ENCODE measurements around the gene STX18. TPM values are rescaled to one million over a fixed set of nuclear protein-coding genes. Genes with fewer than 3 reads are reported as not detected.
"Not testable (repeated sequence)": the region's sequence is repeated elsewhere in the genome, so short reads cannot be mapped to it uniquely, and the experiment has no call there.

The STX18 gene
- total RNA-seq, 6 experiments from 2014 or later, result 11.7 to 18.4 (median 15.8) TPM

DNA sequence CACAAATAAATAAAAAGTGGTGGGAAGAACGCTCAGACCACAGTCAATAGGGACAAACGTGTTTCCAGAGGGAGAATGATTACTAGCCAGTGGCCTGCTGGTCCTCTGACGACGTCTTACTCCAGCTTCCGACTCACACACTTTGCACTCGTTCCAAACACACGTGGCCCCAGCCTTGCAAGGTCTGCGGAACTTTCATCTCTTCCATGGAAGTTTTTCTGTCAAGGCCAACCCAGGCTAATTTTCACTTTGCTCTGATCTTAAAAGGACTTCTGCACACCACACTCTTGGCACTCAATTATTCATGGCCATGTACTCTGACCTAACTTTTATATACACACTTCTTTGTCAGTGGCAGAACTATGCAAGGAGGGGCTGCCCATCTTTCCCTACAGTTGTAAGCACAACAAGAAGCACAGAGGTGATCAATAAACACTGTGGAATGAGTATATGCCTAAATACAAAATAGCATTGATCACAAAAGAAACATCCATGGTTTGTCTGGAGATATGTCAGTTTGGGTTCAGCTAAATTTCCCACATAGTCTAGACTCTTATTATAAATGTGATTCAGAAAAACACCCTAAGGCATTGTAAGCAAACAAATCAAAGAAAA, 69.4 kb downstream of the STX18 start:
- H3K4me1 ChIP-seq, result no peaks in the 10 kb centered on the region
- H3K27me3 ChIP-seq, result no peaks in the 10 kb centered on the region
- WGBS (ENCODE audit: insufficient coverage, low coverage, low lambda C conversion rate, missing lambda C conversion rate), result 96% methylated on average over 8 of the region's 8 CpGs
- DNase-seq (no peak), ATAC-seq (no peak)
- intact Hi-C loops (cut with DNase I), result no loop called here
- TF ChIP-seq, protein P1, sequence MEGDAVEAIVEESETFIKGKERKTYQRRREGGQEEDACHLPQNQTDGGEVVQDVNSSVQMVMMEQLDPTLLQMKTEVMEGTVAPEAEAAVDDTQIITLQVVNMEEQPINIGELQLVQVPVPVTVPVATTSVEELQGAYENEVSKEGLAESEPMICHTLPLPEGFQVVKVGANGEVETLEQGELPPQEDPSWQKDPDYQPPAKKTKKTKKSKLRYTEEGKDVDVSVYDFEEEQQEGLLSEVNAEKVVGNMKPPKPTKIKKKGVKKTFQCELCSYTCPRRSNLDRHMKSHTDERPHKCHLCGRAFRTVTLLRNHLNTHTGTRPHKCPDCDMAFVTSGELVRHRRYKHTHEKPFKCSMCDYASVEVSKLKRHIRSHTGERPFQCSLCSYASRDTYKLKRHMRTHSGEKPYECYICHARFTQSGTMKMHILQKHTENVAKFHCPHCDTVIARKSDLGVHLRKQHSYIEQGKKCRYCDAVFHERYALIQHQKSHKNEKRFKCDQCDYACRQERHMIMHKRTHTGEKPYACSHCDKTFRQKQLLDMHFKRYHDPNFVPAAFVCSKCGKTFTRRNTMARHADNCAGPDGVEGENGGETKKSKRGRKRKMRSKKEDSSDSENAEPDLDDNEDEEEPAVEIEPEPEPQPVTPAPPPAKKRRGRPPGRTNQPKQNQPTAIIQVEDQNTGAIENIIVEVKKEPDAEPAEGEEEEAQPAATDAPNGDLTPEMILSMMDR (IDR thresholded peaks at IDR 0.05), result no peak
- TF ChIP-seq POLR2A (IDR thresholded peaks at IDR 0.05), result no peak
- no peaks in the 10 kb centered on the region for H3K9me3 ChIP-seq
- H3K36me3 ChIP-seq, result peaks cover 0 to 4% (median 0%) of the 10 kb centered on the region in 4 donors
- H3K27ac ChIP-seq, result no peak overlapping the region
- H3K4me3 ChIP-seq, result no peak overlapping the region

DNA sequence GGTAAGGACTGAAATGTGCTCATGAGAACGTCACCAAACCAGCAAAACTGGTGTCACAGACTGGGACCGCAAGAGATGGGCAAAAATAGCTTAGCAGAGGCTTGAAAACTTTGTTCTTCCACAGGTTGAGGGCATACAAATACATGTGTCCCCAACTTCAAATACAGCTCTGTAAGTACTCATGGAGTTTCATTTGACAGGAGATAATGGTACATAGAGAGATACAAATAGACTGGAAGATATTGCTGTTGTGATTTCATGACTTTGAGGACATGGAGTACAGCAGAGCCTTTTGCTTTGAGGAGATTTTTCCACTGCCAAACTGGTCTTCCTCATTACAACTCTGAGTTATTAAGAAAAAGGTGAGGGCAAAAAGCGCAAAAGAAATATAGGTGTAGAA, 70.7 kb downstream of the STX18 start:
- DNase-seq (no peak), ATAC-seq (no peak)
- Histone ChIP-seq H3K27me3 (no peaks in the 10 kb centered on the region), H3K27ac (no peak overlapping the region), H3K9me3 (no peaks in the 10 kb centered on the region), H3K36me3 (peaks cover 0 to 4% (median under 1%) of the 10 kb centered on the region in 4 donors), H3K4me1 (no peaks in the 10 kb centered on the region), H3K4me3 (no peak overlapping the region)
- TF ChIP-seq POLR2A (IDR thresholded peaks at IDR 0.05), result no peak
- 90% methylated on average over 3 of the region's 3 CpGs for WGBS (ENCODE audit: insufficient coverage, low coverage, low lambda C conversion rate, missing lambda C conversion rate)
- intact Hi-C loops (cut with DNase I), result no loop called here

DNA sequence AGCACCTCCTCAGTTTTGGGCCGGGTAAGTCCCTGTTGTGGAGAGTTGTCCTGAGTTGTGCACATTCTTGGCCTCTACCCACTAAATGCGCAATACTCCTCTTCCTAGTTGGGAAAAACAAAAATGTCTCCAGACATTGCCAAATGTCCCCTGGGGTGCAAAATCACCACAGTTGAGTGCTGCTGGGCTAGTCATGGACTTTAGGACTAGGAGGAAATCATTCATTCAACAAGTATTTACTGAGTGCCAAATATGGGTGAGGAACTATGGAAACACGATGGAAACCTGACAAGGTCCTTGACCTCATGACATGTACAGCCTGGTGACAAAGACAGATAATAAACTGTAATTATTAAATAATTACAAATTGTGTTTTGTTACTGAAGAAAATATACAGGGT, 71.6 kb downstream of the STX18 start:
- H3K4me3 ChIP-seq, result no peak overlapping the region
- WGBS (ENCODE audit: insufficient coverage, low coverage, low lambda C conversion rate, missing lambda C conversion rate), result 74% methylated on average over 2 of the region's 3 CpGs
- TF ChIP-seq POLR2A (IDR thresholded peaks at IDR 0.05), result no peak
- TF ChIP-seq, protein P1 (IDR thresholded peaks at IDR 0.05), result no peak
- H3K9me3 ChIP-seq, result no peaks in the 10 kb centered on the region
- ATAC-seq (no peak), DNase-seq (no peak)
- no peak overlapping the region for H3K27ac ChIP-seq
- intact Hi-C loops (cut with DNase I), result no loop called here
- H3K36me3 ChIP-seq, result peaks cover 0 to 4% (median 3%) of the 10 kb centered on the region in 4 donors
- H3K4me1 ChIP-seq, result no peaks in the 10 kb centered on the region
- H3K27me3 ChIP-seq, result no peaks in the 10 kb centered on the region

- H3K36me3 ChIP-seq, result not testable (repeated sequence)
Observed at GRCh38 chr4:4465238-4465637, 76.6 kb downstream of the STX18 start.

GRCh38 chr4:4462970-4463369, 78.9 kb downstream of the STX18 start:
- peaks cover 0 to 22% (median 7%) of the 10 kb centered on the region in 4 donors for H3K4me1 ChIP-seq
- no peak overlapping the region for H3K27ac ChIP-seq
- H3K27me3 ChIP-seq, result no peaks in the 10 kb centered on the region
- TF ChIP-seq, protein P1 (IDR thresholded peaks at IDR 0.05), result no peak
- TF ChIP-seq POLR2A (IDR thresholded peaks at IDR 0.05), result no peak
- no peaks in the 10 kb centered on the region for H3K9me3 ChIP-seq
- H3K4me3 ChIP-seq, result no peak overlapping the region
- 63% methylated on average over 3 of the region's 3 CpGs for WGBS (ENCODE audit: insufficient coverage, low coverage, low lambda C conversion rate, missing lambda C conversion rate)
- DNase-seq, result no peak
- no peak for ATAC-seq
- H3K36me3 ChIP-seq, result peaks cover 0 to 9% (median 3%) of the 10 kb centered on the region in 4 donors
- intact Hi-C loops (cut with DNase I), result no loop called here

More at GRCh38 chr4:4465238-4465637, 76.6 kb downstream of the STX18 start:
- 97% methylated on average over 3 of the region's 3 CpGs for WGBS (ENCODE audit: insufficient coverage, low coverage, low lambda C conversion rate, missing lambda C conversion rate)
- H3K4me3 ChIP-seq; intact Hi-C loops (cut with DNase I); H3K27ac ChIP-seq; ATAC-seq; H3K27me3 ChIP-seq; DNase-seq; H3K9me3 ChIP-seq: not testable (repeated sequence)
- peaks cover 0 to 22% (median 7%) of the 10 kb centered on the region in 4 donors for H3K4me1 ChIP-seq

Measured in right lobe of liver (tissue), 6 donors.